ENCODE data around the gene LRRC70. TPM values are rescaled to one million over a fixed set of nuclear protein-coding genes. Genes with fewer than 3 reads are reported as not detected.

LRRC70 gene, protein sequence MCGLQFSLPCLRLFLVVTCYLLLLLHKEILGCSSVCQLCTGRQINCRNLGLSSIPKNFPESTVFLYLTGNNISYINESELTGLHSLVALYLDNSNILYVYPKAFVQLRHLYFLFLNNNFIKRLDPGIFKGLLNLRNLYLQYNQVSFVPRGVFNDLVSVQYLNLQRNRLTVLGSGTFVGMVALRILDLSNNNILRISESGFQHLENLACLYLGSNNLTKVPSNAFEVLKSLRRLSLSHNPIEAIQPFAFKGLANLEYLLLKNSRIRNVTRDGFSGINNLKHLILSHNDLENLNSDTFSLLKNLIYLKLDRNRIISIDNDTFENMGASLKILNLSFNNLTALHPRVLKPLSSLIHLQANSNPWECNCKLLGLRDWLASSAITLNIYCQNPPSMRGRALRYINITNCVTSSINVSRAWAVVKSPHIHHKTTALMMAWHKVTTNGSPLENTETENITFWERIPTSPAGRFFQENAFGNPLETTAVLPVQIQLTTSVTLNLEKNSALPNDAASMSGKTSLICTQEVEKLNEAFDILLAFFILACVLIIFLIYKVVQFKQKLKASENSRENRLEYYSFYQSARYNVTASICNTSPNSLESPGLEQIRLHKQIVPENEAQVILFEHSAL
- 1.1 and 1.4 TPM in 2 replicates for total RNA-seq

GRCh38 chr5:62578540-62578939 lies at the start of gene LRRC70:
LRRC70 (plus strand) TSS chr5:62578819; CDS start chr5:62579439, 620 bp downstream.

Other genes starting within 250 kb of the LRRC70 start
- gene DIMT1, start 174.9 kb upstream of the LRRC70 start, total RNA-seq = 16.9 and 39.7 TPM in 2 replicates
- gene IPO11, start 166.1 kb upstream of the LRRC70 start, total RNA-seq = 18.4 and 29.1 TPM in 2 replicates